ENCODE measurements around the gene KLHDC7B. TPM values are rescaled to one million over a fixed set of nuclear protein-coding genes. Genes with fewer than 3 reads are reported as not detected.

Gene KLHDC7B
- total and polyA plus RNA-seq, 2 of the 13 experiments (the other 11 are each of a cell fraction or from before 2014, with no cell fraction given): 0.11 TPM; not detected in 1

- no peak for TF ChIP-seq FOXO4 (CRISPR knock-in tag; conservative IDR thresholded peaks at IDR 0.05)
- TF ChIP-seq ATF3 (CRISPR knock-in tag; IDR thresholded peaks at IDR 0.05): no peak
- peak; percentile 69; the same call in 1 of the 2 replicates for TF ChIP-seq ZSCAN12 (CRISPR knock-in tag; IDR thresholded peaks at IDR 0.05)
- TF ChIP-seq ZNF362 (CRISPR knock-in tag; IDR thresholded peaks at IDR 0.05; ENCODE audit: borderline replicate concordance): 0 out of 2 replicates have a peak, but pooled peaks have one; percentile 48
- peak; percentile 55 for TF ChIP-seq CENPT (CRISPR knock-in tag; IDR thresholded peaks at IDR 0.05; ENCODE audit: low read depth)
- TF ChIP-seq ZNF800 (CRISPR knock-in tag; IDR thresholded peaks at IDR 0.05): no peak
- TF ChIP-seq MEF2D (CRISPR knock-in tag; IDR thresholded peaks at IDR 0.05): no peak
- TF ChIP-seq ZNF101 (CRISPR knock-in tag; IDR thresholded peaks at IDR 0.05; ENCODE audit: borderline replicate concordance, low read depth): 0 out of 2 replicates have a peak, but pooled peaks have one; percentile 41
- TF ChIP-seq SAP130 (CRISPR knock-in tag; IDR thresholded peaks at IDR 0.05; ENCODE audit: low read depth): peak; percentile 71
- no peak for TF ChIP-seq CBX2 (IDR thresholded peaks at IDR 0.05; ENCODE audit: low read depth, low read length)
- no peak for TF ChIP-seq CBX2 (CRISPR knock-in tag; IDR thresholded peaks at IDR 0.05; ENCODE audit: low read depth)
- TF ChIP-seq GATA4 (IDR thresholded peaks at IDR 0.05; ENCODE audit: borderline replicate concordance, low read depth): no peak
- no peak for TF ChIP-seq ZNF382 (CRISPR knock-in tag; IDR thresholded peaks at IDR 0.05; ENCODE audit: borderline replicate concordance)
- TF ChIP-seq ZBED4 (CRISPR knock-in tag; IDR thresholded peaks at IDR 0.05; ENCODE audit: borderline replicate concordance): peak; percentile 12; the same call in 1 of the 2 replicates
- no peak for TF ChIP-seq ZFP62 (CRISPR knock-in tag; IDR thresholded peaks at IDR 0.05)
Observed at GRCh38 chr22:50529897-50530579, 15.7 kb upstream of the KLHDC7B start, which contains the start of gene TYMP (continued).
